Stimulated activated CD8-positive, alpha-beta memory T cell treated with anti-CD3 and anti-CD28 coated beads, Interleukin-2, amount 100 ng/mL, for 1 hour (primary cell): Measurements from ENCODE around the gene HIVEP3.

Experiments
- DNase-seq, 2 donors: peaks; one replicate each; pipeline ENCODE4 v3.0.0-alpha.2; 2020; ENCODE audit warnings: low read depth in 2 of 2

The HIVEP3 gene

GRCh38 chr1:41762251-41762650 is 156.5 kb downstream of the HIVEP3 start:
- DNase-seq = no peak

GRCh38 chr1:41758904-41759548 is 159.7 kb downstream of the HIVEP3 start:
- no peak for DNase-seq

- no peak for DNase-seq
Observed at GRCh38 chr1:41758500-41758899, 160.2 kb downstream of the HIVEP3 start.

GRCh38 chr1:41754540-41754939 is 164.2 kb downstream of the HIVEP3 start:
- DNase-seq = no peak

- DNase-seq = no peak
Observed at GRCh38 chr1:41752514-41753170, 166.1 kb downstream of the HIVEP3 start.

GRCh38 chr1:41751804-41752513 is 166.8 kb downstream of the HIVEP3 start:
- no peak for DNase-seq

- DNase-seq = no peak
Observed at GRCh38 chr1:41749991-41750745, 168.6 kb downstream of the HIVEP3 start.

- DNase-seq = no peak
Observed at GRCh38 chr1:41745022-41745421, 173.7 kb downstream of the HIVEP3 start.

- no peak for DNase-seq
Observed at GRCh38 chr1:41743366-41743765, 175.4 kb downstream of the HIVEP3 start.

- no peak for DNase-seq
Observed at GRCh38 chr1:41742219-41742618, 176.5 kb downstream of the HIVEP3 start.

GRCh38 chr1:41741244-41741643 is 177.5 kb downstream of the HIVEP3 start:
- DNase-seq = no peak

- no peak for DNase-seq
Observed at GRCh38 chr1:41740630-41741239, 178.0 kb downstream of the HIVEP3 start.

- DNase-seq = no peak
Observed at GRCh38 chr1:41740058-41740457, 178.7 kb downstream of the HIVEP3 start.

GRCh38 chr1:41739061-41739955 is 179.4 kb downstream of the HIVEP3 start:
- DNase-seq = peak; percentile 36 to 49

- DNase-seq = no peak
Observed at GRCh38 chr1:41738475-41738874, 180.2 kb downstream of the HIVEP3 start.

GRCh38 chr1:41738006-41738405 is 180.7 kb downstream of the HIVEP3 start:
- DNase-seq = no peak

- DNase-seq = no peak
Observed at GRCh38 chr1:41735631-41736260, 183.0 kb downstream of the HIVEP3 start.

GRCh38 chr1:41735139-41735538 is 183.6 kb downstream of the HIVEP3 start:
- DNase-seq = no peak

GRCh38 chr1:41734201-41734970 is 184.3 kb downstream of the HIVEP3 start:
- no peak for DNase-seq

- DNase-seq = no peak
Observed at GRCh38 chr1:41733725-41734124, 185.0 kb downstream of the HIVEP3 start.
